OCI-LY3 (cell line): ENCODE results near the gene TWSG1.

Experiments
- CTCF ChIP-seq: fragments of 200-600, 300-600 bp; sonication (generic); IDR thresholded peaks from 2 replicates; pipeline ENCODE4 v1.5.1; 2014; ENCODE audit warnings: antibody characterized with exemption, low read length, low read depth
- EZH2phosphoT487 ChIP-seq: fragments of 200-600 bp; shearing (Covaris generic); IDR thresholded peaks from 2 replicates; pipeline ENCODE4 v1.6.1; 2018; ENCODE audit warnings: antibody characterized with exemption, mixed run types, low read depth

- TF ChIP-seq CTCF, result no peak
- TF ChIP-seq EZH2phosphoT487, result no peak
These were observed 92.2 kb downstream of the TWSG1 start for GRCh38 chr18:9426753-9427152.
